ENCODE data around the gene NFIC. TPM values are rescaled to one million over a fixed set of nuclear protein-coding genes. Genes with fewer than 3 reads are reported as not detected.
"Not testable (repeated sequence)": the region's sequence is repeated elsewhere in the genome, so short reads cannot be mapped to it uniquely, and the experiment has no call there.

The NFIC gene
- total RNA-seq, 1 experiment from 2014 or later = 0.82 TPM

- Histone ChIP-seq H3K27me3 (ENCODE audit: low read length) (no peaks in the 10 kb centered on the region), H3K4me2 (ENCODE audit: low read depth, low read length, poor library complexity, severe bottlenecking) (no peak overlapping the region), H3K36me3 (ENCODE audit: insufficient read depth, low read length) (no peaks in the 10 kb centered on the region), H4K20me1 (ENCODE audit: insufficient read depth, low read depth, low read length) (no peaks in the 10 kb centered on the region), H3K9me2 (replicated peaks; ENCODE audit: insufficient read depth, low read length) (no peaks in the 10 kb centered on the region), H3K27ac (ENCODE audit: low read length) (no peak overlapping the region), H3K9me3 (ENCODE audit: low read length) (no peaks in the 10 kb centered on the region), H3K9ac (ENCODE audit: low read length) (no peak overlapping the region), H3K4me1 (ENCODE audit: low read length) (no peaks in the 10 kb centered on the region), H3K79me2 (ENCODE audit: low read length) (no peaks in the 10 kb centered on the region), H3K4me3 (ENCODE audit: low read length) (no peak overlapping the region), H2AFZ (ENCODE audit: low read length) (no peak overlapping the region)
- no peak for DNase-seq
Measured at GRCh38 chr19:3450796-3451411, 84.5 kb downstream of the NFIC start.

DNA sequence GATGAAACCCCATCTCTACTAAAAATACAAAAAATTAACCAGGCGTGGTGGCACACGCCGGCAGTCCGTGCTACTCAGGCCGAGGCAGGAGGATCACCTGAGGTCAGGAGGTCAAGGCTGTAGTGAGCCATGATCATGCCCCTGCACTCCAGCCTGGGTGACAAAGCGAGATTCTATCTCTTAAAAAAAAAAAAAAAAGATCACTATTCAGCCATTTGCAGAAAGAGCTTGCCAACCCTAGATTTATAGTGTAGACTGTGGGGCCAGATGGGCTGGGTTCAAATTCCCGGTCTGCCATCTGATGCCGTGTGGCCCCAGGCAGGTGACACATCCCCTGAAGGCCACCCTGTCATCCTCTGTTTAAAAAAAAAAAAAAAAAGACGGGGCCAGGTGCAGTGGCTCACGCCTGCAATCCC, 85.1 kb downstream of the NFIC start:
- no peak overlapping the region for H3K4me3 ChIP-seq (ENCODE audit: low read length)
- no peaks in the 10 kb centered on the region for H3K27me3 ChIP-seq (ENCODE audit: low read length)
- DNase-seq = no peak
- no peak overlapping the region for H2AFZ ChIP-seq (ENCODE audit: low read length)
- no peak overlapping the region for H3K9ac ChIP-seq (ENCODE audit: low read length)
- no peaks in the 10 kb centered on the region for H3K36me3 ChIP-seq (ENCODE audit: insufficient read depth, low read length)
- H3K27ac ChIP-seq (ENCODE audit: low read length) = no peak overlapping the region
- no peaks in the 10 kb centered on the region for H3K9me3 ChIP-seq (ENCODE audit: low read length)
- no peaks in the 10 kb centered on the region for H4K20me1 ChIP-seq (ENCODE audit: insufficient read depth, low read depth, low read length)
- H3K4me1 ChIP-seq (ENCODE audit: low read length) = no peaks in the 10 kb centered on the region
- no peak overlapping the region for H3K4me2 ChIP-seq (ENCODE audit: low read depth, low read length, poor library complexity, severe bottlenecking)
- no peaks in the 10 kb centered on the region for H3K79me2 ChIP-seq (ENCODE audit: low read length)
- H3K9me2 ChIP-seq (replicated peaks; ENCODE audit: insufficient read depth, low read length) = no peaks in the 10 kb centered on the region

GRCh38 chr19:3452171-3452941, 86.0 kb downstream of the NFIC start:
- Histone ChIP-seq H2AFZ (ENCODE audit: low read length) (no peak overlapping the region), H3K4me2 (ENCODE audit: low read depth, low read length, poor library complexity, severe bottlenecking) (no peak overlapping the region), H4K20me1 (ENCODE audit: insufficient read depth, low read depth, low read length) (no peaks in the 10 kb centered on the region), H3K9ac (ENCODE audit: low read length) (no peak overlapping the region), H3K9me2 (replicated peaks; ENCODE audit: insufficient read depth, low read length) (no peaks in the 10 kb centered on the region), H3K4me1 (ENCODE audit: low read length) (peaks cover 7% of the 10 kb centered on the region), H3K9me3 (ENCODE audit: low read length) (no peaks in the 10 kb centered on the region), H3K27ac (ENCODE audit: low read length) (no peak overlapping the region), H3K27me3 (ENCODE audit: low read length) (no peaks in the 10 kb centered on the region), H3K79me2 (ENCODE audit: low read length) (no peaks in the 10 kb centered on the region), H3K4me3 (ENCODE audit: low read length) (no peak overlapping the region), H3K36me3 (ENCODE audit: insufficient read depth, low read length) (no peaks in the 10 kb centered on the region)
- no peak for DNase-seq

GRCh38 chr19:3452942-3453214, 86.5 kb downstream of the NFIC start:
- not testable (repeated sequence) for H3K9me2 ChIP-seq (replicated peaks; ENCODE audit: insufficient read depth, low read length); H4K20me1 ChIP-seq (ENCODE audit: insufficient read depth, low read depth, low read length); H3K9me3 ChIP-seq (ENCODE audit: low read length); H3K9ac ChIP-seq (ENCODE audit: low read length); H3K79me2 ChIP-seq (ENCODE audit: low read length); H2AFZ ChIP-seq (ENCODE audit: low read length); H3K27me3 ChIP-seq (ENCODE audit: low read length); H3K4me3 ChIP-seq (ENCODE audit: low read length); H3K4me2 ChIP-seq (ENCODE audit: low read depth, low read length, poor library complexity, severe bottlenecking); H3K36me3 ChIP-seq (ENCODE audit: insufficient read depth, low read length); DNase-seq; H3K27ac ChIP-seq (ENCODE audit: low read length)
- peaks cover 13% of the 10 kb centered on the region for H3K4me1 ChIP-seq (ENCODE audit: low read length)

DNA sequence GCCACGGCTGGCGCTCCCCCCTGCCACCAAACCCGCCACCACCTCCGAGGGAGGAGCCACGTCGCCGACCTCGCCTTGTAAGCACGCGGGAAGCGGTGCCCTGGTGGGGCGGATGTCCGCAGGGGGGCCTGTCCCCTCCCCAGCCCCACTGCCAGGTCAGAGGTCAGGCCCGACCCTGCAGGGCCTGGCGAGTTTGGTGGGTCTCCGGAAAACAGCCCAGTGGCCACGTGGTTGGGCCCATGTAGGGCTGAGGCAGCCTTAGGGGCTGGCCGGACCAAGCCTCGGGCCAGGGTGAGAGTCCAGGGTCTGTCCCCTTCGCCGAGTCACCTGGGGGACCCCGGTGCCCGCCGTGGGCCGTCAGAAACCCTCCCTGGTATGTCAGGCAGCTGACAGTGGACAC, 87.5 kb downstream of the NFIC start:
- H3K36me3 ChIP-seq (ENCODE audit: insufficient read depth, low read length) = no peaks in the 10 kb centered on the region
- no peak for DNase-seq
- no peaks in the 10 kb centered on the region for H4K20me1 ChIP-seq (ENCODE audit: insufficient read depth, low read depth, low read length)
- H3K27ac ChIP-seq (ENCODE audit: low read length) = no peak overlapping the region
- no peak overlapping the region for H3K9ac ChIP-seq (ENCODE audit: low read length)
- no peak overlapping the region for H3K4me2 ChIP-seq (ENCODE audit: low read depth, low read length, poor library complexity, severe bottlenecking)
- no peaks in the 10 kb centered on the region for H3K27me3 ChIP-seq (ENCODE audit: low read length)
- peaks cover 15% of the 10 kb centered on the region for H3K4me1 ChIP-seq (ENCODE audit: low read length)
- H3K9me2 ChIP-seq (replicated peaks; ENCODE audit: insufficient read depth, low read length) = no peaks in the 10 kb centered on the region
- H2AFZ ChIP-seq (ENCODE audit: low read length) = no peak overlapping the region
- H3K79me2 ChIP-seq (ENCODE audit: low read length) = no peaks in the 10 kb centered on the region
- no peak overlapping the region for H3K4me3 ChIP-seq (ENCODE audit: low read length)
- H3K9me3 ChIP-seq (ENCODE audit: low read length) = no peaks in the 10 kb centered on the region

DNA sequence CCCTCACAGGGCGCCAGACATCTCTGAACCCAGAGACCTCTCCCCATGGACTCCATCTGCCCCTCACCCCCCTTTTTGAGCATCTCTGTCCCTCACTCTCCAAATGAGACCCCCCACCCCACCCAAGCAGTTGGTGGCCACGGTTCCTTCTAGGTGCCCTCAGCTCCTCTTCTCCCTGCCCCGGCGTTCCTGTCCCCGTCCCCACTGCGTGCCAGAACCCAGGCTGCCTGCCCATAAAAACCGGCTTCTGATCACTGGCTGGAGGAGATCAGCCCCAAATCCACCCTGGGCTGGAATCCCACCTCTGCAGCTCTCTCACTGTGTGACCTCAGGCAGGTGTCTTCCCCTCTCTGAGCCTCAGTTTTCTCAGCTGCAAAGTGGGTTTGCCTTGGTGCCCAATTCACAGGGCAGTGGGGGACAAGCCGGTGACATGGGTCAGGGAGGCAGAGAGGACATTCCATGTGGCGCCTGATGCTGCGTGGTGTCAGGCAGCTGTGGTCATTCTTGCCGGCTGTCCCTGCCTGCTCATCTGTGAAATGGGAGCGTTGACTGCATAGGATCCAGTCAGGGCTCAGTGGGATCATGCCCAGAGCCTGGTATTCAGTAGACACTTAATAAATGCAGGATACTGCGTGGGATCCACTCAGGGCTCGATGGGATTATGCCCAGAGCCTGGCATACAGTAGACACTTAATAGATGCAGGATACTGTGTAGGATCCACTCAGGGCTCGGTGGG, 88.4 kb downstream of the NFIC start:
- Histone ChIP-seq H3K36me3 (ENCODE audit: insufficient read depth, low read length) (no peaks in the 10 kb centered on the region), H3K9me3 (ENCODE audit: low read length) (no peaks in the 10 kb centered on the region), H3K4me2 (ENCODE audit: low read depth, low read length, poor library complexity, severe bottlenecking) (no peak overlapping the region), H2AFZ (ENCODE audit: low read length) (no peak overlapping the region), H3K4me3 (ENCODE audit: low read length) (no peak overlapping the region), H3K27ac (ENCODE audit: low read length) (no peak overlapping the region), H3K27me3 (ENCODE audit: low read length) (no peaks in the 10 kb centered on the region), H3K9ac (ENCODE audit: low read length) (no peak overlapping the region), H3K9me2 (replicated peaks; ENCODE audit: insufficient read depth, low read length) (no peaks in the 10 kb centered on the region), H3K4me1 (ENCODE audit: low read length) (peaks cover 15% of the 10 kb centered on the region), H4K20me1 (ENCODE audit: insufficient read depth, low read depth, low read length) (no peaks in the 10 kb centered on the region), H3K79me2 (ENCODE audit: low read length) (no peaks in the 10 kb centered on the region)
- no peak for DNase-seq

- Histone ChIP-seq H3K9ac (ENCODE audit: low read length) (no peak overlapping the region), H3K9me3 (ENCODE audit: low read length) (no peaks in the 10 kb centered on the region), H2AFZ (ENCODE audit: low read length) (no peak overlapping the region), H3K36me3 (ENCODE audit: insufficient read depth, low read length) (no peaks in the 10 kb centered on the region), H3K79me2 (ENCODE audit: low read length) (no peaks in the 10 kb centered on the region), H3K27me3 (ENCODE audit: low read length) (no peaks in the 10 kb centered on the region), H3K4me1 (ENCODE audit: low read length) (peaks cover 15% of the 10 kb centered on the region), H3K4me2 (ENCODE audit: low read depth, low read length, poor library complexity, severe bottlenecking) (no peak overlapping the region), H4K20me1 (ENCODE audit: insufficient read depth, low read depth, low read length) (no peaks in the 10 kb centered on the region), H3K4me3 (ENCODE audit: low read length) (no peak overlapping the region), H3K9me2 (replicated peaks; ENCODE audit: insufficient read depth, low read length) (no peaks in the 10 kb centered on the region), H3K27ac (ENCODE audit: low read length) (no peak overlapping the region)
- DNase-seq = no peak
Measured at GRCh38 chr19:3455393-3455955, 89.1 kb downstream of the NFIC start.

- H2AFZ ChIP-seq (ENCODE audit: low read length) = no peak overlapping the region
- H4K20me1 ChIP-seq (ENCODE audit: insufficient read depth, low read depth, low read length) = no peaks in the 10 kb centered on the region
- H3K4me3 ChIP-seq (ENCODE audit: low read length) = no peak overlapping the region
- no peaks in the 10 kb centered on the region for H3K9me3 ChIP-seq (ENCODE audit: low read length)
- DNase-seq = no peak
- no peak overlapping the region for H3K9ac ChIP-seq (ENCODE audit: low read length)
- peaks cover 15% of the 10 kb centered on the region for H3K4me1 ChIP-seq (ENCODE audit: low read length)
- no peaks in the 10 kb centered on the region for H3K79me2 ChIP-seq (ENCODE audit: low read length)
- H3K27me3 ChIP-seq (ENCODE audit: low read length) = no peaks in the 10 kb centered on the region
- H3K36me3 ChIP-seq (ENCODE audit: insufficient read depth, low read length) = no peaks in the 10 kb centered on the region
- H3K4me2 ChIP-seq (ENCODE audit: low read depth, low read length, poor library complexity, severe bottlenecking) = no peak overlapping the region
- no peaks in the 10 kb centered on the region for H3K9me2 ChIP-seq (replicated peaks; ENCODE audit: insufficient read depth, low read length)
- no peak overlapping the region for H3K27ac ChIP-seq (ENCODE audit: low read length)
Measured at GRCh38 chr19:3455960-3456601, 89.7 kb downstream of the NFIC start.
